Measurements from ENCODE around the gene OR8J3. TPM values are rescaled to one million over a fixed set of nuclear protein-coding genes. Genes with fewer than 3 reads are reported as not detected.

OR8J3 gene
- total RNA-seq, 1 donor from 2014 or later, result not detected

DNA sequence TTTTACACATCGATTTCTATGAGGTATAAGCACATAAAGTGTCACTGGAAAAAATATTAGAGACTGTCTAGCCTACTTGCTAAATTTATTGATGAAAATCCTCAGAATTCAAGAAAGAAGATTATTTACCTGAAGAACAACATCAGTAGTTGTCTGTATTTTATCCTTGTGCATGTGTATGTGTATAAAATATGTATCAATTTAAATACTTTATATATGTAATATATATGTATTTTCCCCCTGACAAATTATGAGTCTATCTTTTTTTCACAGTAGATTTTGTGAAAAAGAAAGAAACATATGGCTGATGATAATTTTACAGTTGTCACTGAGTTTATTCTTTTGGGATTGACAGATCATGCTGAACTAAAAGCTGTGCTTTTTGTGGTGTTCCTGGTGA, 36.3 kb upstream of the OR8J3 start, which contains the start of gene OR5J2:
Gene OR5J2, plus strand, starts transcription at position 301 of the 400 bp plus-strand sequence. Its CDS starts 0 bp downstream, at position 301.
- TF ChIP-seq EZH2 (IDR thresholded peaks at IDR 0.05) (no peak), EZH2phosphoT487 (IDR thresholded peaks at IDR 0.05) (no peak)
- TF ChIP-seq, protein P1, sequence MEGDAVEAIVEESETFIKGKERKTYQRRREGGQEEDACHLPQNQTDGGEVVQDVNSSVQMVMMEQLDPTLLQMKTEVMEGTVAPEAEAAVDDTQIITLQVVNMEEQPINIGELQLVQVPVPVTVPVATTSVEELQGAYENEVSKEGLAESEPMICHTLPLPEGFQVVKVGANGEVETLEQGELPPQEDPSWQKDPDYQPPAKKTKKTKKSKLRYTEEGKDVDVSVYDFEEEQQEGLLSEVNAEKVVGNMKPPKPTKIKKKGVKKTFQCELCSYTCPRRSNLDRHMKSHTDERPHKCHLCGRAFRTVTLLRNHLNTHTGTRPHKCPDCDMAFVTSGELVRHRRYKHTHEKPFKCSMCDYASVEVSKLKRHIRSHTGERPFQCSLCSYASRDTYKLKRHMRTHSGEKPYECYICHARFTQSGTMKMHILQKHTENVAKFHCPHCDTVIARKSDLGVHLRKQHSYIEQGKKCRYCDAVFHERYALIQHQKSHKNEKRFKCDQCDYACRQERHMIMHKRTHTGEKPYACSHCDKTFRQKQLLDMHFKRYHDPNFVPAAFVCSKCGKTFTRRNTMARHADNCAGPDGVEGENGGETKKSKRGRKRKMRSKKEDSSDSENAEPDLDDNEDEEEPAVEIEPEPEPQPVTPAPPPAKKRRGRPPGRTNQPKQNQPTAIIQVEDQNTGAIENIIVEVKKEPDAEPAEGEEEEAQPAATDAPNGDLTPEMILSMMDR (IDR thresholded peaks at IDR 0.05), result no peak
- no peaks in the 10 kb centered on the region for H3F3A ChIP-seq (ENCODE audit: low read depth)
- no peak within 1 kb of the TSS for H3K27ac ChIP-seq
- no peak within 1 kb of the TSS for H2AFZ ChIP-seq (replicated peaks)
- no peaks in the 10 kb centered on the region for H3K36me3 ChIP-seq
- H3K79me2 ChIP-seq (ENCODE audit: low read depth), result no peaks in the 10 kb centered on the region
- peaks cover 4% of the 10 kb centered on the region for H3K9me3 ChIP-seq (ENCODE audit: low read depth)
- peaks cover 5% of the 10 kb centered on the region for H3K9me3 Mint-ChIP-seq
- no peak for DNase-seq (ENCODE audit: low spot score)
- H3K27me3 ChIP-seq, result no peaks in the 10 kb centered on the region
- H3K4me3 ChIP-seq, result no peak within 1 kb of the TSS
- no peaks in the 10 kb centered on the region for H3K4me1 Mint-ChIP-seq
- no peak within 1 kb of the TSS for H3K4me3 Mint-ChIP-seq
- H3K9ac ChIP-seq, result no peak within 1 kb of the TSS
- no peak within 1 kb of the TSS for H3K27ac Mint-ChIP-seq
- H3K4me1 ChIP-seq, result no peaks in the 10 kb centered on the region
- no peaks in the 10 kb centered on the region for H3K27me3 Mint-ChIP-seq (ENCODE audit: insufficient read depth, low read depth)
- no peaks in the 10 kb centered on the region for H4K20me1 ChIP-seq (ENCODE audit: low read depth)
- no peaks in the 10 kb centered on the region for H3K36me3 Mint-ChIP-seq
- H3K4me2 ChIP-seq, result no peak within 1 kb of the TSS

DNA sequence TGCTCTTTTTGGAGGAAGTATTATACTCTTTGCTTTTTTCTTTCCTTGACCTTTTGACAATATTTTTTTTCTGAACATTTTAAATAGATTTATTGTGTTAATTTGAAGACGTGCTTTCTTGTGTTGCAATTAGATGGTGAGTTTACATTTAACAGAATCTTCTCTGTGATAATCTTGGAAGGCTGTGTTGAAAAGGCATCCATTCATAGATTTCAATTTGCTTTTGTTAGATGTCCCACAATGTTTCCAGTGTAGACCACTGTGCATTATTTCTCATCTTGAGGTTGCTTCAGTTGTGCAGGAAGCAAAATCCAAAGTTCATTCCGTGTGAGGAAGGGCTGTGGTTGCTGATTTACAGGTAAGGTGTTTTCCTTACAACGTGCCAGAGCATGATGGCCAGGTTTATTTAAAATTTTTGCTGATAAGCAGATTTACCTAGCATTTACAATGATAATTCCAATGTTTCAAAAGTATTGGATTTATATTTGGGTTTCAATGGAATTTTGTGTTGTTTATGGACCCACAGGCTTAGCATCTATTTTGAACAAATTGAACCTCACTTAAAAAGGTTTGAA, 32.3 kb upstream of the OR8J3 start:
- Histone ChIP-seq H3K27me3 (no peaks in the 10 kb centered on the region), H3K9me3 (ENCODE audit: low read depth) (no peaks in the 10 kb centered on the region), H2AFZ (replicated peaks) (no peak overlapping the region), H3K36me3 (no peaks in the 10 kb centered on the region), H3K27ac (no peak overlapping the region), H3K9ac (no peak overlapping the region), H3F3A (ENCODE audit: low read depth) (no peaks in the 10 kb centered on the region), H4K20me1 (ENCODE audit: low read depth) (no peaks in the 10 kb centered on the region), H3K79me2 (ENCODE audit: low read depth) (no peaks in the 10 kb centered on the region), H3K4me3 (no peak overlapping the region), H3K4me1 (no peaks in the 10 kb centered on the region), H3K4me2 (no peak overlapping the region)
- no peaks in the 10 kb centered on the region for H3K9me3 Mint-ChIP-seq
- no peak overlapping the region for H3K4me3 Mint-ChIP-seq
- H3K4me1 Mint-ChIP-seq, result no peaks in the 10 kb centered on the region
- DNase-seq (ENCODE audit: low spot score), result no peak
- H3K27me3 Mint-ChIP-seq (ENCODE audit: insufficient read depth, low read depth), result no peaks in the 10 kb centered on the region
- no peaks in the 10 kb centered on the region for H3K36me3 Mint-ChIP-seq
- H3K27ac Mint-ChIP-seq, result no peak overlapping the region
- TF ChIP-seq, protein P1 (IDR thresholded peaks at IDR 0.05), result no peak
- no peak for TF ChIP-seq EZH2 (IDR thresholded peaks at IDR 0.05)
- TF ChIP-seq EZH2phosphoT487 (IDR thresholded peaks at IDR 0.05), result no peak

DNA sequence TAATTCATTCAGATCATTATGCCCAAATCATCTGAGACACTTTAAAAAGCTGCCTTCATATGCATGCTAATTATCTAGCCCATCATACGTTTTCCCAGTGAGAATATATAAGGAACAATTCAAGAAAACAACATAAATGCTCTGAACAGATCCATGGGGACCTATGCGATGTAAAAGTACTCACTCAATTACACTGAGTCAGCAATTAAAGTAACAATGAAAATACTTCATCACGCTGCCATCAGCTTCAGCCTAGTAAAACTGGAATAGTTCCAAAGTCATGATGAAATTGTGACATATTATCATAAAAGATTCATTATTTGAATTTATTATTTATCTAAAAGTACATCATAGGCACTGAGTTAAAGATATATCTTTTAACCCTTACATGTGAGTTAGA, 23.8 kb upstream of the OR8J3 start:
- Histone ChIP-seq H3K36me3 (no peaks in the 10 kb centered on the region), H4K20me1 (ENCODE audit: low read depth) (no peaks in the 10 kb centered on the region), H3K9ac (no peak overlapping the region), H3K9me3 (ENCODE audit: low read depth) (no peaks in the 10 kb centered on the region), H3F3A (ENCODE audit: low read depth) (no peaks in the 10 kb centered on the region), H3K79me2 (ENCODE audit: low read depth) (no peaks in the 10 kb centered on the region), H2AFZ (replicated peaks) (no peak overlapping the region), H3K27ac (no peak overlapping the region), H3K4me1 (no peaks in the 10 kb centered on the region), H3K4me2 (no peak overlapping the region), H3K4me3 (no peak overlapping the region), H3K27me3 (no peaks in the 10 kb centered on the region)
- TF ChIP-seq EZH2phosphoT487 (IDR thresholded peaks at IDR 0.05), result no peak
- TF ChIP-seq EZH2 (IDR thresholded peaks at IDR 0.05), result no peak
- TF ChIP-seq, protein P1 (IDR thresholded peaks at IDR 0.05), result no peak
- Mint-ChIP-seq H3K4me1 (no peaks in the 10 kb centered on the region), H3K27ac (no peak overlapping the region), H3K9me3 (no peaks in the 10 kb centered on the region), H3K36me3 (no peaks in the 10 kb centered on the region), H3K4me3 (no peak overlapping the region), H3K27me3 (ENCODE audit: insufficient read depth, low read depth) (no peaks in the 10 kb centered on the region)
- no peak for DNase-seq (ENCODE audit: low spot score)
